HEK293T (cell line): ENCODE measurements around the gene LARP4B.

Experiments
- BHLHE40 ChIP-seq: fragments of 450-650 bp; IDR thresholded peaks from 2 replicates; pipeline ENCODE4 v1.6.1; 2016; ENCODE audit warnings: mild to moderate bottlenecking, moderate library complexity, borderline replicate concordance
- CTBP1 ChIP-seq: fragments of 450-650 bp; IDR thresholded peaks from 2 replicates; pipeline ENCODE4 v1.6.1; 2016; ENCODE audit warnings: borderline replicate concordance
- ELF4 ChIP-seq: fragments of 450-650 bp; IDR thresholded peaks from 2 replicates; pipeline ENCODE4 v1.6.1; 2017; ENCODE audit warnings: antibody characterized with exemption
- FOXA1 ChIP-seq: fragments of 450-650 bp; IDR thresholded peaks from 2 replicates; pipeline ENCODE4 v1.6.1; 2016; ENCODE audit warnings: mild to moderate bottlenecking
- FOXK2 ChIP-seq: fragments of 450-650 bp; IDR thresholded peaks from 2 replicates; pipeline ENCODE4 v1.6.1; 2016; ENCODE audit warnings: mild to moderate bottlenecking
- FOXM1 ChIP-seq: fragments of 450-650 bp; IDR thresholded peaks from 2 replicates; pipeline ENCODE4 v1.6.1; 2017; ENCODE audit warnings: mild to moderate bottlenecking, borderline replicate concordance
- HDGF ChIP-seq: fragments of 450-650 bp; IDR thresholded peaks from 2 replicates; pipeline ENCODE4 v1.6.1; 2017; ENCODE audit warnings: antibody characterized with exemption, borderline replicate concordance
- SP1 ChIP-seq: fragments of 450-650 bp; IDR thresholded peaks from 2 replicates; pipeline ENCODE4 v1.6.1; 2017
- SUZ12 ChIP-seq: fragments of 450-650 bp; IDR thresholded peaks from 2 replicates; pipeline ENCODE4 v1.6.1; 2016; ENCODE audit warnings: mild to moderate bottlenecking
- TARDBP ChIP-seq: fragments of 450-650 bp; IDR thresholded peaks from 2 replicates; pipeline ENCODE4 v1.6.1; 2016
- ZNF384 ChIP-seq: fragments of 450-650 bp; IDR thresholded peaks from 2 replicates; pipeline ENCODE4 v1.6.1; 2016

DNA sequence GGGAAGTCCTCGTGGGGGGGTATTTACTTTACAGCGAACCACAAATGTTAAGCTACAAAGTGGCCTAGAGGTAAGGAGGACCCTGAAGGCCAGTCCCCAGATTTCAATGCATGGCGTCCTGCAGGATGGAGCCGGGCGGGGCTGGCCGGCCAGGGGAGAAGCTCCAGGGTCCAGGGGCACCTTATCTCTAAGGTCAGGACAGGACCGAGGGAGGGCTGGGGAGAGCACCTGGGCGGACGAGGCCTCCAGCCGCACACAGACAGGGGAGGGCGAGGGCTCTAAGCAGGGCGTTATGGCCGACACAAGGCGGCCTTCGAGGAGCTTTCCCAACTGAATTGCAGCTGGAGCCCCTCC is 145.7 kb downstream of the LARP4B start:
- TF ChIP-seq FOXA1 (no peak), SP1 (no peak), FOXK2 (no peak), ELF4 (no peak), TARDBP (no peak), HDGF (no peak), BHLHE40 (no peak), CTBP1 (no peak), FOXM1 (no peak), ZNF384 (no peak), SUZ12 (no peak)
